Transverse colon (tissue), 4 donors: ENCODE measurements around the gene MAPKBP1. TPM values are rescaled to one million over a fixed set of nuclear protein-coding genes. Genes with fewer than 3 reads are reported as not detected.

Experiments
- DNase-seq: peaks from one replicate; pipeline ENCODE4 v3.0.0-alpha.2; 2019
- H3K27ac ChIP-seq, 4 donors: fragments of 200-600 bp; sonication (generic); 2 replicates each; pipeline ENCODE4 v1.5.1; 2016 to 2018; ENCODE audit warnings: inconsistent platforms in 4 of 4
- H3K27me3 ChIP-seq: fragments of 200-600 bp; sonication (generic); 2 replicates; pipeline ENCODE4 v1.5.1; 2017; ENCODE audit warnings: inconsistent platforms
- H3K36me3 ChIP-seq, 4 donors: fragments of 200-600 bp; sonication (generic); 2 replicates each; pipeline ENCODE4 v1.5.1; 2017 to 2019; ENCODE audit warnings: inconsistent platforms in 4 of 4
- H3K4me1 ChIP-seq, 4 donors: fragments of 200-600 bp; sonication (generic); 2 replicates each; pipeline ENCODE4 v1.5.1; 2017 to 2020; ENCODE audit warnings: inconsistent platforms in 4 of 4
- H3K4me3 ChIP-seq, 4 donors: fragments of 200-600 bp; sonication (generic); 1 replicate in 1 of 4; 2 replicates in 3 of 4; pipeline versions ENCODE4 v1.5.1 to v1.6.1; 2017 to 2019; ENCODE audit warnings: inconsistent platforms in 4 of 4
- H3K9me3 ChIP-seq, 2 donors: fragments of 200-600 bp; sonication (generic); 2 replicates each; pipeline ENCODE4 v1.5.1; 2017 to 2019; ENCODE audit warnings: inconsistent platforms in 2 of 2
- CTCF ChIP-seq, 5 experiments: fragments of 200-600 bp in 3 of 5; fragments of 450-650 bp in 2 of 5; sonication (generic) in 3 of 5; IDR thresholded peaks; 1 replicate in 2 of 5; 2 replicates in 3 of 5; pipeline ENCODE4 v1.5.1; 2016 to 2017; ENCODE audit warnings: antibody characterized with exemption in 5 of 5, inconsistent platforms in 3 of 5, mild to moderate bottlenecking in 2 of 5, moderate library complexity in 1 of 5
- EP300 ChIP-seq: sonication (generic); formaldehyde crosslinking; IDR thresholded peaks from one replicate; pipeline ENCODE4 v1.6.1; 2017; ENCODE audit warnings: antibody characterized with exemption, low read depth
- POLR2A ChIP-seq: fragments of 450-650 bp; IDR thresholded peaks from one replicate; pipeline ENCODE4 v1.6.1; 2016; ENCODE audit warnings: antibody characterized with exemption, mild to moderate bottlenecking, moderate library complexity
- POLR2AphosphoS5 ChIP-seq, 3 donors: sonication (generic); formaldehyde crosslinking; IDR thresholded peaks; one replicate each; pipeline ENCODE4 v1.6.1; 2016; ENCODE audit warnings: antibody characterized with exemption in 3 of 3
- WGBS, 2 donors: methylation state at CpG; one replicate each; pipeline ENCODE4 v1.1.5; 2018; ENCODE audit warnings: low coverage in 1 of 2; 5-methylcytosine and 5-hydroxymethylcytosine counted together
- in situ Hi-C, 4 donors: fragments of 200-750 bp; cut with MboI; loops; one replicate each; pipeline versions ENCODE4 v1.15.0 to v1.15.1; 2017; ENCODE audit warnings: low sequenced_read_pairs in 3 of 4, low pct_ligation_motif_present in 1 of 4, low pct_unique_long_range_greater_than_20kb in 1 of 4
- intact Hi-C: fragments of 100-400 bp; cut with DNase I; formaldehyde crosslinking; loops from one replicate; pipeline ENCODE4 v1.15.1; 2023; ENCODE audit warnings: low total_unique reads
- total RNA-seq, 4 donors: library from RNA; depleted of rRNA; stranded (reverse); fragments of >200 nt; gene quantifications; one replicate each; pipeline ENCODE4 v1.1.0, GENCODE V29; 2016

MAPKBP1 gene
- total RNA-seq, 4 donors from 2014 or later = 16.0 to 36.4 (median 16.8) TPM

- peaks cover 0 to 18% (median 6%) of the 10 kb centered on the region in 4 donors for H3K4me1 ChIP-seq
- no peaks in the 10 kb centered on the region for H3K27me3 ChIP-seq
- H3K27ac ChIP-seq = no peak overlapping the region
- no peaks in the 10 kb centered on the region for H3K36me3 ChIP-seq
- WGBS, 2 donors = 93% methylated on average over 1 of the region's 1 CpG; no CpG with 5 or more reads in 1 of the 2 donors
- H3K9me3 ChIP-seq = no peaks in the 10 kb centered on the region
- TF ChIP-seq EP300 (no peak), CTCF (IDR thresholded peaks at IDR 0.05) (no peak), POLR2AphosphoS5 (IDR thresholded peaks at IDR 0.05) (no peak), POLR2A (no peak)
- intact Hi-C loops (no loop called here), in situ Hi-C loops (no loop called here)
- DNase-seq = no peak
- H3K4me3 ChIP-seq = no peak overlapping the region
Observed at GRCh38 chr15:41783296-41783695, 9.0 kb downstream of the MAPKBP1 start.

- TF ChIP-seq POLR2A (no peak), POLR2AphosphoS5 (IDR thresholded peaks at IDR 0.05) (no peak), CTCF (IDR thresholded peaks at IDR 0.05) (no peak), EP300 (no peak)
- no peaks in the 10 kb centered on the region for H3K9me3 ChIP-seq
- in situ Hi-C loops (no loop called here), intact Hi-C loops (no loop called here)
- peaks cover 9 to 33% (median 23%) of the 10 kb centered on the region in 4 donors for H3K4me1 ChIP-seq
- H3K36me3 ChIP-seq = no peaks in the 10 kb centered on the region
- H3K27me3 ChIP-seq = no peaks in the 10 kb centered on the region
- H3K4me3 ChIP-seq = no peak overlapping the region
- H3K27ac ChIP-seq = no peak overlapping the region
- DNase-seq = no peak
- WGBS, 2 donors = 83% methylated on average over 3 of the region's 3 CpGs; no CpG with 5 or more reads in 1 of the 2 donors
Observed at GRCh38 chr15:41788262-41788661, 14.0 kb downstream of the MAPKBP1 start.

DNA sequence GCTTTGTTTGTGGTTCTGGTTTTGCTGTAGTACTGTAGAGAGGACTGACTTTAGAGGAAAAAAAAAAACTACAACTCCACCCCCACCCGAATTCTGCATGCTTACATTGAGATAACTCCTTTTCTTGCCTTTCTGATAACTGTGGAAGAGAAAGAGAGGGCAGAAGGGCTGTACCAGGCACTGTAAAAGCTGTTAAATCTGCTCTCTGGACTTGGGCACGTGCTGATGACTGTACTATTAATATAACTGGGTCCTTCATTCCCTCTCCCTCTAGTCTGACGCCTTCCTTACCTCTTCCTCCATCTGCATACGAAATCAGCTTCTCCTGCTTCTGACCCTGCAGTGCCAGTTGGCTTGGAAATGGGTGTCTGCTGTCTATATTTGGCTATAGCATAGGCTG, 15.0 kb downstream of the MAPKBP1 start:
- H3K27ac ChIP-seq = no peak overlapping the region
- no peak for DNase-seq
- H3K4me3 ChIP-seq = no peak overlapping the region
- TF ChIP-seq POLR2AphosphoS5 (IDR thresholded peaks at IDR 0.05) = no peak
- TF ChIP-seq EP300 = no peak
- TF ChIP-seq POLR2A = no peak
- no peak for TF ChIP-seq CTCF (IDR thresholded peaks at IDR 0.05)
- no peaks in the 10 kb centered on the region for H3K36me3 ChIP-seq
- no peaks in the 10 kb centered on the region for H3K27me3 ChIP-seq
- no peaks in the 10 kb centered on the region for H3K9me3 ChIP-seq
- WGBS, 2 donors = 43 to 64% methylated on average over 1 to 4 of the region's 4 CpGs
- in situ Hi-C loops (no loop called here), intact Hi-C loops (no loop called here)
- H3K4me1 ChIP-seq = peaks cover 9 to 33% (median 23%) of the 10 kb centered on the region in 4 donors

- Histone ChIP-seq H3K36me3 (no peaks in the 10 kb centered on the region), H3K27me3 (no peaks in the 10 kb centered on the region), H3K27ac (no peak overlapping the region), H3K4me3 (no peak overlapping the region), H3K9me3 (no peaks in the 10 kb centered on the region), H3K4me1 (peaks cover 9 to 33% (median 23%) of the 10 kb centered on the region in 4 donors)
- intact Hi-C loops = no loop called here
- in situ Hi-C loops = no loop called here
- TF ChIP-seq POLR2AphosphoS5 (IDR thresholded peaks at IDR 0.05) (no peak), EP300 (no peak)
- DNase-seq = no peak
Observed at GRCh38 chr15:41789662-41790061, 15.4 kb downstream of the MAPKBP1 start.

GRCh38 chr15:41790169-41790568, 15.9 kb downstream of the MAPKBP1 start:
- TF ChIP-seq POLR2AphosphoS5 (IDR thresholded peaks at IDR 0.05) (no peak), EP300 (no peak), POLR2A (no peak)
- WGBS, 2 donors = 83 to 98% methylated on average over 2 to 3 of the region's 3 CpGs
- no peak for DNase-seq
- Histone ChIP-seq H3K27ac (no peak overlapping the region), H3K36me3 (no peaks in the 10 kb centered on the region), H3K4me1 (peaks cover 9 to 33% (median 23%) of the 10 kb centered on the region in 4 donors), H3K4me3 (no peak overlapping the region), H3K27me3 (no peaks in the 10 kb centered on the region), H3K9me3 (no peaks in the 10 kb centered on the region)
- intact Hi-C loops (no loop called here), in situ Hi-C loops (no loop called here)
